HG02840 (cell line): Measurements from ENCODE around the gene NCLN.

Experiments
- ATAC-seq: cut with Tn5 transposase; IDR thresholded peaks from one replicate; pipeline ENCODE4 v1.9.1; 2021; ENCODE audit warnings: mild to moderate bottlenecking, moderate library complexity, moderate number of reproducible peaks; ENCODE audit not compliant: unreplicated experiment, low FRiP score

The NCLN gene

GRCh38 chr19:3248728-3249326, 63.1 kb downstream of the NCLN start:
- no peak for ATAC-seq

GRCh38 chr19:3249408-3249807, 63.7 kb downstream of the NCLN start:
- no peak for ATAC-seq

DNA sequence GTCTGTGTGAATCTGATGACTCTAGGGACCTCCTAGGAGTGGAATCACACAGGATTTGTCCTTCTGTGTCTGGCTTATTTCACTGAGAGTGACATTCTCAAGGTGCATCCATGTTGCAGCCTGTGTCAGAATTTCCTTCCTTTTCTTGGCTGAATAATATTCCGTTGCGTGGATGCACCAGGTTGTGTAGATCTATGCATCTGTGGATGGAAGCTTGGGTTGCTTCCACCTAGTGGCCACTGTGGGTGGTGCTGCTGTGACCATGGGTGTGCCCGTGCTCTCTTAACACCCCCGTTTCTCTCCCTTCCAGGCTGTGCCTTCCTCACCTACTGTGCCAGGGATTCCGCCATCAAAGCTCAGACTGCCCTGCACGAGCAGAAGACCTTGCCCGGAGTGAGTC, 64.9 kb downstream of the NCLN start:
- ATAC-seq, result no peak

DNA sequence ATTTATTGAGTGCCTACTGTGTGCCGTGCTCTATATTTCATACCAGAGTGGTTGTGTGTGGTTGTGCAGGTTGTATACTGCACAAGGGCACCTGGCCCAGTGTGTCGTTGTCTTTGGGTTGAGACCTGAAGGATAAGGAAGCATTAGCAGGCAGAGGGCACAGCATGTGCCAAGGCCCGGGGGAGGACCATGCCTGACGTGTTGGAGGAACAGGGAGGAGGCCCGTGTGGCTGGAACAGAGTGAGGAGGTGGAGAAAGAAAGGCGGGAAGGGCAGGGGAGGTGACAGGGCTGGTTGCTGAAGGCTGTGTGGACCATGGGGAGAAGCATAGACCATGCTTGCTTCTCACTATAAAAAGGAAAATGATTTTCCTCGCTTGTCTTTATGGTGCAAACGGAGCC, 65.5 kb downstream of the NCLN start:
- ATAC-seq, result no peak

GRCh38 chr19:3252650-3253049, 66.9 kb downstream of the NCLN start:
- no peak for ATAC-seq

- no peak for ATAC-seq
Observed at GRCh38 chr19:3253270-3253669, 67.5 kb downstream of the NCLN start.

- no peak for ATAC-seq
Observed at GRCh38 chr19:3254520-3254919, 68.8 kb downstream of the NCLN start.

- ATAC-seq, result no peak
Observed at GRCh38 chr19:3257071-3257470, 71.3 kb downstream of the NCLN start.
